LNCAP (cell line): ENCODE results near the gene ZCCHC14.

Experiments used
- CTCF ChIP-seq: fragments of 450-650 bp; IDR thresholded peaks from 2 replicates; pipeline ENCODE4 v1.5.1; 2017; ENCODE audit warnings: mild to moderate bottlenecking

Gene ZCCHC14

DNA sequence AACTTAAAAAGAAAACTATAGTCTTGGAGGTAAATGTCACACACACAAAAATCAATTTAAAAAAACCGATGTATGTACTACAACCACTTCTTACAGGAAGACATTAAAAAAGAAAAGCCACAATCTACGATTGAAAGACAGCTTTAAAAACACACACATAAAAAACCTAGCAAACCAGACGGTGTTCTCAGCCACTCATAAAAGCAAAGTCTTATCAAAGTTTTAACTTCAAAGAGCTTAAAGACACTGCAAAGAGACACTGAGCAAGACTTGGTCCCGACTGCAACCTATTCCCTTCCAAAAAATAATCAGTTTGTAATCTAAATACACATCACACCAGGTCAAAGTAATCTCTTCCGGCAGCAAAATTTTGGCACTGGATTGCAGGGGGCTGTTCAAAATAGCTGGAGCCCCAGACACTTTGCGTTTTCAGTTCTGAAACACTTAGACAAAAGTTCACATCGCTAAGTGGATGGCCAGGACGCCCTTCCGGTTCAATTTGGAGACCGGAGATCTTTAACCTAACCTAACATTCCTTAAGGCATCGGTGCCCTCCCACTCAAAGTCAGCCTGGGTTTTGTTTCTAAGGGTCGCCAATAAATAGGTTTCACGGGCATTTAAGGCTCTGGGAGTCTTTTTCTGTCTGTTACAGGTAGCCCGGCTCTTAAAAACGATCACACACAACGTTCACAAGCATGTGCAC is 2.6 kb downstream of the ZCCHC14 start:
- no peak for TF ChIP-seq CTCF

DNA sequence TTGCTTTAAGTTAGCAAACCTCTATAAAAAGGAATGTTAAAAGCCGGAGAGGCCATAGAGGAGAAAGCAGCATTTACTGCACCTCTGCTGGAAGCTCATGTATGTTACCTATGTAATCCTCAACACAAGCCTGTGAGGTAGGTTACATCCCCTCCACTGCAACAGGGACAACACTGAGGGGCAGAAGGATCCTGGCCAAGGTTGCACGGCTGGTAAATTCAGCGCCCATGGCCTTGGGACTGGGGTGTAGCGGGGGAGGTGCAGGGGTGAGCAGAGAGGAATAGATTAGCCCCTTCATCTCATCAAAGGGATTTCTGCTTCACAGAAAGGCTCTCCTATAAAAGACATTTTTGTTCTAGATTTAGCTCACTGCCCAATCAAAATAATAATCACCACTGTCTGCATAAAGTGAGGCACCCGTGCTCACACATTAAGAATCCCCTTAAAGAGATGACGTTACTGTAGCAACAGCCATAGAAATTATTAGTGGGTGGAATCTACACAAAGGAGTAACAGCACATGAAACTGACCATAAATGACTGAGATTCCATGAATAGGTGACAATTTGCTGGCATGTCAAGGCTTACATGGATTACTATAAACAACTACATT is 3.3 kb downstream of the ZCCHC14 start:
- no peak for TF ChIP-seq CTCF

GRCh38 chr16:87487361-87487924 is 5.4 kb downstream of the ZCCHC14 start:
- TF ChIP-seq CTCF = no peak

DNA sequence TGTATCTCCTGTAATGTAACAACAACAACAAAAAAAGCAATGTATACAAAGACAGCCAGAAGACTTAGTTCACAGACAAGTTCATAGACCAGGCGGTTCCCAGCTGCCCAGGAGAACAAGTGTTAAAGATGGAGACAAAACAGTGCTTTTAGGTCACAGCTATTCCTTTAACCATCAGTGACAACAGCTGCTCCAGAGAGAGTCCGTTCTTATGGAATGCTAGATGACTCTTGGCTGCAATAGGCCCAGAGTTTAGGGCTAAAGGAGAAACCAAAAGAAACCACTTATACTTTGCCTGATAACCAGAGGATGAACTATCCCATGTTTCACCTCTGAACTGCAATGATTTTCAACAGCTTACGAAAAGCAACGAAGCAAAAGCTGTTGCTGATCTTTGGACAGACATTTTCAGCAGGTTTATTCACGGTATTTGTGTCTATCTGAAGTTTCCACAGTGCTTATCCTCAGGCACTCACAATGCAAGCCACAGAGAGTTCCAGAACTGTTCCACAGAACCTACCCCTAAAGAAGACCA is 6.0 kb downstream of the ZCCHC14 start:
- TF ChIP-seq CTCF = no peak

GRCh38 chr16:87486282-87486681 is 6.5 kb downstream of the ZCCHC14 start:
- no peak for TF ChIP-seq CTCF

- TF ChIP-seq CTCF = no peak
Observed at GRCh38 chr16:87484487-87485331, 8.1 kb downstream of the ZCCHC14 start.

- TF ChIP-seq CTCF = no peak
Observed at GRCh38 chr16:87483481-87483880, 9.3 kb downstream of the ZCCHC14 start.
